IMR-90 (cell line): Measurements from ENCODE around the gene SPHK2. TPM values are rescaled to one million over a fixed set of nuclear protein-coding genes. Genes with fewer than 3 reads are reported as not detected.

ENCODE experiments used
- ATAC-seq: fragments of 200-7000 bp; cut with Tn5 transposase; 2 replicates; pipeline ENCODE4 v1.9.1; 2020; ENCODE audit warnings: low read depth, mild to moderate bottlenecking, moderate library complexity
- BruUV-seq: library from RNA; stranded (reverse); fragments of 400-500 nt; replicated peaks from 2 replicates; lab custom pipeline; 2021; lab: Mats Ljungman, UMichigan
- CTCF ChIA-PET: fragments of 300-600 bp; formaldehyde crosslinking; extraction: SDS; loops from one replicate; lab custom pipeline; 2021; ENCODE audit warnings: antibody characterized with exemption; lab: Yijun Ruan, JAX
- POLR2A ChIA-PET: fragments of 300-600 bp; sonication (Branson Sonifier 250); formaldehyde crosslinking; loops from one replicate; lab custom pipeline; 2022; ENCODE audit warnings: antibody characterized with exemption; ENCODE audit not compliant: unreplicated experiment; lab: Charles Lee
- DNase-seq: peaks from one replicate; pipeline ENCODE4 v3.0.0; 2013
- H2AFZ ChIP-seq: replicated peaks from 2 replicates; pipeline ENCODE3; 2013; ENCODE audit warnings: low read length, mild to moderate bottlenecking; ENCODE audit not compliant: poor library complexity
- H2AK5ac ChIP-seq: 2 replicates; pipeline ENCODE4 v1.6.1; 2013; ENCODE audit warnings: low read depth, low read length, inconsistent platforms
- H2AK9ac ChIP-seq: replicated peaks from 2 replicates; pipeline ENCODE3; 2013; ENCODE audit warnings: mild to moderate bottlenecking, low read depth, low read length, moderate library complexity; ENCODE audit not compliant: poor library complexity
- H2BK120ac ChIP-seq: 2 replicates; pipeline ENCODE4 v1.6.1; 2013; ENCODE audit warnings: low read depth, low read length, inconsistent platforms
- H2BK15ac ChIP-seq: 3 replicates; pipeline ENCODE4 v1.6.1; 2013; ENCODE audit warnings: low read depth, low read length, inconsistent platforms
- H2BK20ac ChIP-seq: 2 replicates; pipeline ENCODE4 v1.6.1; 2013; ENCODE audit warnings: low read depth, mild to moderate bottlenecking, inconsistent platforms, low read length, moderate library complexity
- H2BK5ac ChIP-seq: 2 replicates; pipeline ENCODE4 v1.6.1; 2013; ENCODE audit warnings: mild to moderate bottlenecking, low read depth, low read length, inconsistent platforms; ENCODE audit not compliant: poor library complexity, severe bottlenecking
- H3K14ac ChIP-seq: replicated peaks from 2 replicates; pipeline ENCODE4 v1.6.1; 2013; ENCODE audit warnings: low read depth, low read length, inconsistent platforms
- H3K18ac ChIP-seq: 2 replicates; pipeline ENCODE4 v1.6.1; 2013; ENCODE audit warnings: low read depth, low read length, control low read depth
- H3K23ac ChIP-seq: 2 replicates; pipeline ENCODE4 v1.6.1; 2013; ENCODE audit warnings: low read depth, low read length, inconsistent platforms
- H3K27ac ChIP-seq: 2 replicates; pipeline ENCODE4 v1.5.1; 2013; ENCODE audit warnings: mild to moderate bottlenecking, control low read depth, low read length; ENCODE audit not compliant: insufficient read depth
- H3K27me3 ChIP-seq: 2 replicates; pipeline ENCODE4 v1.6.1; 2013; ENCODE audit warnings: low read length; ENCODE audit not compliant: control insufficient read depth, insufficient read depth
- H3K36me3 ChIP-seq: 2 replicates; pipeline ENCODE4 v1.6.1; 2013; ENCODE audit warnings: low read length, mixed read lengths; ENCODE audit not compliant: control insufficient read depth, insufficient read depth
- H3K4ac ChIP-seq: 2 replicates; pipeline ENCODE4 v1.6.1; 2013; ENCODE audit warnings: low read depth, low read length, inconsistent platforms
- H3K4me1 ChIP-seq: 2 replicates; pipeline ENCODE4 v1.6.1; 2013; ENCODE audit warnings: low read length, mixed read lengths; ENCODE audit not compliant: control insufficient read depth, insufficient read depth
- H3K4me2 ChIP-seq: 2 replicates; pipeline ENCODE4 v1.6.1; 2013; ENCODE audit warnings: low read depth, mild to moderate bottlenecking, control low read depth, low read length, moderate library complexity
- H3K4me3 ChIP-seq: 2 replicates; pipeline ENCODE4 v1.5.1; 2013; ENCODE audit warnings: low read depth, mild to moderate bottlenecking, control low read depth, low read length, moderate library complexity; ENCODE audit not compliant: insufficient read depth
- H3K56ac ChIP-seq: 2 replicates; pipeline ENCODE4 v1.6.1; 2013; ENCODE audit warnings: low read length, inconsistent platforms; ENCODE audit not compliant: insufficient read depth; ENCODE audit errors: extremely low read depth
- H3K79me1 ChIP-seq, 2 experiments: 2 replicates each; pipeline ENCODE4 v1.6.1; 2013; ENCODE audit warnings: low read length in 2 of 2, inconsistent platforms in 1 of 2, low read depth in 1 of 2
- H3K9ac ChIP-seq: 2 replicates; pipeline ENCODE4 v1.6.1; 2013; ENCODE audit warnings: low read depth, low read length, control low read depth
- H3K9me1 ChIP-seq: 2 replicates; pipeline ENCODE4 v1.6.1; 2013; ENCODE audit warnings: low read length, inconsistent platforms; ENCODE audit not compliant: insufficient read depth
- H3K9me3 ChIP-seq: 2 replicates; pipeline ENCODE4 v1.6.1; 2013; ENCODE audit warnings: low read length; ENCODE audit not compliant: control insufficient read depth, insufficient read depth
- H4K20me1 ChIP-seq: 2 replicates; pipeline ENCODE4 v1.6.1; 2013; ENCODE audit warnings: low read length, inconsistent platforms; ENCODE audit not compliant: insufficient read depth
- H4K5ac ChIP-seq: 2 replicates; pipeline ENCODE4 v1.6.1; 2013; ENCODE audit warnings: mild to moderate bottlenecking, low read depth, low read length, control low read depth
- H4K8ac ChIP-seq, 2 experiments: 2 replicates each; pipeline ENCODE4 v1.6.1; 2013; ENCODE audit warnings: low read depth in 2 of 2, low read length in 2 of 2, control low read depth in 1 of 2, inconsistent platforms in 1 of 2
- H4K91ac ChIP-seq: 2 replicates; pipeline ENCODE4 v1.6.1; 2013; ENCODE audit warnings: low read depth, low read length, inconsistent platforms; ENCODE audit not compliant: insufficient read depth
- MAZ ChIP-seq: IDR thresholded peaks from 2 replicates; pipeline ENCODE4 v1.6.1; 2012; ENCODE audit warnings: low read depth, mild to moderate bottlenecking, low read length, improper control_type of control experiment, moderate library complexity, borderline replicate concordance
- RFX5 ChIP-seq: IDR thresholded peaks from 2 replicates; pipeline ENCODE4 v1.8.0; 2012; ENCODE audit warnings: low read depth, mild to moderate bottlenecking, low read length, moderate library complexity
- WGBS, 2 experiments: methylation state at CpG; one replicate each; pipeline versions ENCODE4 v1.1.5 to v1.1.7; 2013; ENCODE audit warnings: missing lambda C conversion rate in 2 of 2; ENCODE audit not compliant: insufficient read length in 1 of 2; ENCODE audit errors: extremely low coverage in 2 of 2; 5-methylcytosine and 5-hydroxymethylcytosine counted together
- dilution Hi-C: fragments of 300-500 bp; cut with HindIII; formaldehyde crosslinking; loops from one replicate; pipeline ENCODE4 v1.14.3; 2018; ENCODE audit warnings: low sequenced_read_pairs; ENCODE audit not compliant: unreplicated experiment
- in situ Hi-C: fragments of 300-500 bp; cut with MboI; formaldehyde crosslinking; loops from 3 replicates; pipeline ENCODE4 v1.14.3; 2019; ENCODE audit warnings: low sequenced_read_pairs, inconsistent platforms, mixed read lengths
- intact Hi-C: fragments of 100-400 bp; cut with micrococcal nuclease; formaldehyde crosslinking; loops from 2 replicates; pipeline ENCODE4 v1.10.0; 2022
- polyA plus RNA-seq, 3 experiments: library from polyadenylated mRNA; depleted of rRNA; stranded (reverse); fragments of >200 nt; gene quantifications; 2 replicates each; pipeline ENCODE4 v1.2.3, GENCODE V29; 2012; ENCODE audit warnings: low replicate concordance in 1 of 3
- total RNA-seq: library from RNA; depleted of rRNA; stranded (reverse); fragments of >200 nt; gene quantifications from 2 replicates; pipeline ENCODE4 v1.2.3, GENCODE V29; 2012

SPHK2 gene
- total and polyA plus RNA-seq, 2 of the 4 experiments (the other 2 are of a cell fraction) = 1.6 to 9.9 TPM

- no peak overlapping the region for H3K18ac ChIP-seq
- ATAC-seq (no peak), DNase-seq (no peak)
- intact Hi-C loops (no loop called here), in situ Hi-C loops (no loop called here), dilution Hi-C loops (no loop called here)
- no peak overlapping the region for H3K4me3 ChIP-seq
- H4K8ac ChIP-seq = no peak overlapping the region
- H4K91ac ChIP-seq = no peak overlapping the region
- TF ChIP-seq RFX5 (no peak), MAZ (no peak)
- H3K9me1 ChIP-seq = no peaks in the 10 kb centered on the region
- 89% methylated on average over 1 of the region's 2 CpGs; no CpG with 5 or more reads in 1 of the 2 experiments for WGBS, 2 experiments
- no peak overlapping the region for H3K4ac ChIP-seq
- no peak overlapping the region for H2BK20ac ChIP-seq
- no peaks in the 10 kb centered on the region for H3K4me1 ChIP-seq
- H3K23ac ChIP-seq = no peak overlapping the region
- BruUV-seq = no TSS peak
- H2BK15ac ChIP-seq = no peak overlapping the region
- H4K5ac ChIP-seq = no peak overlapping the region
- no peak overlapping the region for H2AFZ ChIP-seq
- H3K36me3 ChIP-seq = no peaks in the 10 kb centered on the region
- no peak overlapping the region for H3K27ac ChIP-seq
- H3K4me2 ChIP-seq = no peak overlapping the region
- ChIA-PET CTCF (no interaction called here), POLR2A (no interaction called here)
- no peaks in the 10 kb centered on the region for H3K79me1 ChIP-seq
- H4K20me1 ChIP-seq = no peaks in the 10 kb centered on the region
- H2AK5ac ChIP-seq = no peak overlapping the region
- H2BK5ac ChIP-seq = no peak overlapping the region
- H3K27me3 ChIP-seq = peaks cover 7% of the 10 kb centered on the region
- H2BK120ac ChIP-seq = no peak overlapping the region
- no peaks in the 10 kb centered on the region for H3K9me3 ChIP-seq
- no peak overlapping the region for H3K9ac ChIP-seq
- no peak overlapping the region for H3K14ac ChIP-seq
- no peak overlapping the region for H3K56ac ChIP-seq
- no peak overlapping the region for H2AK9ac ChIP-seq
Measured at GRCh38 chr19:48668761-48669160, 49.5 kb downstream of the SPHK2 start.
